Measurements from ENCODE around the gene ADGRB2.
"Not testable (repeated sequence)": the region's sequence is repeated elsewhere in the genome, so short reads cannot be mapped to it uniquely, and the experiment has no call there.

Gene ADGRB2

GRCh38 chr1:31727195-31727594 is 36.9 kb downstream of the ADGRB2 start:
- no peak for DNase-seq (ENCODE audit: low read depth)

- no peak for DNase-seq (ENCODE audit: low read depth)
Measured at GRCh38 chr1:31726715-31727114, 37.4 kb downstream of the ADGRB2 start.

- no peak for DNase-seq (ENCODE audit: low read depth)
Measured at GRCh38 chr1:31725777-31726535, 38.2 kb downstream of the ADGRB2 start.

GRCh38 chr1:31725134-31725533 is 39.0 kb downstream of the ADGRB2 start:
- no peak for DNase-seq (ENCODE audit: low read depth)

- peak; percentile 31 for DNase-seq (ENCODE audit: low read depth)
Measured at GRCh38 chr1:31723828-31724359, 40.2 kb downstream of the ADGRB2 start.

GRCh38 chr1:31718327-31718897 is 45.7 kb downstream of the ADGRB2 start:
- no peak for DNase-seq (ENCODE audit: low read depth)

- DNase-seq (ENCODE audit: low read depth): no peak
Measured at GRCh38 chr1:31717341-31717740, 46.8 kb downstream of the ADGRB2 start.

- no peak for DNase-seq (ENCODE audit: low read depth)
Measured at GRCh38 chr1:31715873-31716220, 48.3 kb downstream of the ADGRB2 start.

- DNase-seq (ENCODE audit: low read depth): no peak
Measured at GRCh38 chr1:31715087-31715872, 48.9 kb downstream of the ADGRB2 start.

GRCh38 chr1:31714442-31715086 is 49.6 kb downstream of the ADGRB2 start:
- DNase-seq (ENCODE audit: low read depth): no peak

GRCh38 chr1:31712630-31713029 is 51.5 kb downstream of the ADGRB2 start:
- no peak for DNase-seq (ENCODE audit: low read depth)

- DNase-seq (ENCODE audit: low read depth): no peak
Measured at GRCh38 chr1:31712068-31712467, 52.1 kb downstream of the ADGRB2 start.

- no peak for DNase-seq (ENCODE audit: low read depth)
Measured at GRCh38 chr1:31708324-31708723, 55.8 kb downstream of the ADGRB2 start.

- no peak for DNase-seq (ENCODE audit: low read depth)
Measured at GRCh38 chr1:31707711-31708110, 56.4 kb downstream of the ADGRB2 start.

- DNase-seq (ENCODE audit: low read depth): not testable (repeated sequence)
Measured at GRCh38 chr1:31707059-31707600, 57.0 kb downstream of the ADGRB2 start.

- no peak for DNase-seq (ENCODE audit: low read depth)
Measured at GRCh38 chr1:31706384-31707058, 57.6 kb downstream of the ADGRB2 start.

GRCh38 chr1:31705080-31705866 is 58.9 kb downstream of the ADGRB2 start:
- DNase-seq (ENCODE audit: low read depth): no peak

- DNase-seq (ENCODE audit: low read depth): no peak
Measured at GRCh38 chr1:31704271-31705079, 59.7 kb downstream of the ADGRB2 start.

GRCh38 chr1:31703431-31704270 is 60.5 kb downstream of the ADGRB2 start, which contains the start of gene COL16A1:
COL16A1 (minus strand) TSS chr1:31704017; CDS start chr1:31702193, 1,824 bp downstream.
- DNase-seq (ENCODE audit: low read depth): no peak
